HepG2 (cell line): ENCODE results near the gene ATP9A. TPM values are rescaled to one million over a fixed set of nuclear protein-coding genes. Genes with fewer than 3 reads are reported as not detected.

Experiments
- ATAC-seq: fragments of 200-7000 bp; cut with Tn5 transposase; 3 replicates; pipeline ENCODE4 v1.9.1; 2020; ENCODE audit warnings: mild to moderate bottlenecking, moderate library complexity
- BruUV-seq: library from RNA; stranded (reverse); fragments of 400-500 nt; replicated peaks from 2 replicates; lab custom pipeline; 2021; lab: Mats Ljungman, UMichigan
- CTCF ChIA-PET: fragments of 300-600 bp; formaldehyde crosslinking; extraction: SDS; loops from one replicate; lab custom pipeline; 2021; ENCODE audit warnings: low total read pairs, inconsistent platforms, low intra/inter-chr PET ratio; lab: Yijun Ruan, JAX
- POLR2A ChIA-PET: fragments of 350-600 bp; sonication (Branson Sonifier 250); formaldehyde crosslinking; loops from one replicate; lab custom pipeline; 2020; ENCODE audit warnings: antibody characterized with exemption, inconsistent platforms; lab: Yijun Ruan, JAX
- DNase-seq: peaks from one replicate; pipeline ENCODE4 v3.0.0-alpha.2; 2015; ENCODE audit warnings: low spot score
- FAIRE-seq: peaks from 3 replicates; lab custom pipeline; 2011; peaks lifted over from hg19 to GRCh38; lab: Jason Lieb, UNC
- H2AFZ ChIP-seq: one replicate; pipeline ENCODE4 v1.6.1; 2011; ENCODE audit warnings: low read length, inconsistent platforms
- H3K27ac ChIP-seq: fragments of 300-600 bp; 3 replicates; pipeline ENCODE4 v1.8.0; 2011; ENCODE audit warnings: mixed run types, mild to moderate bottlenecking, mixed read lengths, low read length, inconsistent platforms; ENCODE audit not compliant: insufficient read depth; ENCODE audit errors: extremely low read length
- H3K27me3 ChIP-seq, 2 experiments: fragments of 200-600 bp in 1 of 2; 2 replicates in 1 of 2; 3 replicates in 1 of 2; pipeline versions ENCODE4 v1.6.0 to v1.8.0; 2011; ENCODE audit warnings: low read length in 2 of 2, mild to moderate bottlenecking in 2 of 2, moderate library complexity in 2 of 2, inconsistent platforms in 1 of 2; ENCODE audit not compliant: insufficient read depth in 2 of 2, control insufficient read depth in 1 of 2
- H3K36me3 ChIP-seq, 2 experiments: fragments of 200-600 bp in 1 of 2; replicated peaks in 1 of 2; 2 replicates in 1 of 2; 3 replicates in 1 of 2; pipeline versions ENCODE4 v1.5.1 to v1.8.0; 2011; ENCODE audit warnings: low read length in 2 of 2, inconsistent platforms in 1 of 2; ENCODE audit not compliant: insufficient read depth in 2 of 2, control insufficient read depth in 1 of 2
- H3K4me1 ChIP-seq: 2 replicates; pipeline ENCODE4 v1.5.1; 2012; ENCODE audit warnings: low read length, inconsistent platforms; ENCODE audit not compliant: insufficient read depth
- H3K4me2 ChIP-seq: 2 replicates; pipeline ENCODE4 v1.6.0; 2011; ENCODE audit warnings: low read depth, low read length, inconsistent platforms
- H3K4me3 ChIP-seq, 3 experiments: fragments of 200-600 bp in 1 of 3; sonication (generic), shearing (Covaris generic) in 1 of 3; replicated peaks in 1 of 3; 2 replicates each; pipeline ENCODE4 v1.5.1; 2011 to 2016; ENCODE audit warnings: low read length in 3 of 3, inconsistent platforms in 2 of 3, low read depth in 2 of 3, mild to moderate bottlenecking in 2 of 3, control low read depth in 1 of 3, mixed read lengths in 1 of 3; ENCODE audit not compliant: insufficient read depth in 1 of 3
- H3K79me2 ChIP-seq: one replicate; pipeline ENCODE4 v1.6.1; 2011; ENCODE audit warnings: low read length, inconsistent platforms; ENCODE audit not compliant: insufficient read depth
- H3K9ac ChIP-seq: 2 replicates; pipeline ENCODE4 v1.6.0; 2011; ENCODE audit warnings: mild to moderate bottlenecking, low read depth, low read length, inconsistent platforms; ENCODE audit not compliant: insufficient read depth
- H3K9me3 ChIP-seq: 2 replicates; pipeline ENCODE4 v1.5.1; 2012; ENCODE audit warnings: mild to moderate bottlenecking, low read length
- H4K20me1 ChIP-seq: 2 replicates; pipeline ENCODE4 v1.6.0; 2011; ENCODE audit warnings: inconsistent platforms, mild to moderate bottlenecking, low read length, moderate library complexity; ENCODE audit not compliant: insufficient read depth
- FOXO1 ChIP-seq: sonication (generic); formaldehyde crosslinking; IDR thresholded peaks from 2 replicates; pipeline ENCODE4 v1.4.0; 2020; ENCODE audit warnings: missing genetic modification reagents
- MAF1 ChIP-seq: sonication (generic); formaldehyde crosslinking; IDR thresholded peaks from 2 replicates; pipeline ENCODE4 v1.5.0; 2020; ENCODE audit warnings: missing genetic modification reagents, borderline replicate concordance
- RXRB ChIP-seq: IDR thresholded peaks from 2 replicates; pipeline ENCODE4 v1.6.1; 2016; ENCODE audit warnings: borderline replicate concordance, missing genetic modification reagents, missing compliant biosample characterization
- SPEN ChIP-seq: sonication (generic); formaldehyde crosslinking; IDR thresholded peaks from 2 replicates; pipeline ENCODE4 v1.5.1; 2020; ENCODE audit warnings: low read depth, mild to moderate bottlenecking, missing genetic modification reagents
- SRSF1 ChIP-seq: fragments of 200-400 bp; formaldehyde crosslinking; optimal IDR thresholded peaks from 2 replicates; pipeline ENCODE3; 2017; ENCODE audit warnings: mild to moderate bottlenecking, low read depth, low read length, moderate library complexity
- ZMYM2 ChIP-seq: sonication (generic); formaldehyde crosslinking; IDR thresholded peaks from 2 replicates; pipeline ENCODE4 v1.8.0; 2022; ENCODE audit warnings: mild to moderate bottlenecking, missing genetic modification reagents
- ZNF512B ChIP-seq: sonication (generic); formaldehyde crosslinking; IDR thresholded peaks from 2 replicates; pipeline ENCODE4 v1.5.1; 2020; ENCODE audit warnings: missing genetic modification reagents, mild to moderate bottlenecking, borderline replicate concordance
- WGBS: methylation state at CpG from one replicate; pipeline ENCODE4 v1.1.6; 2017; ENCODE audit warnings: low lambda C conversion rate; 5-methylcytosine and 5-hydroxymethylcytosine counted together
- in situ Hi-C: cut with HindIII; loops from 2 replicates; pipeline ENCODE4 v1.10.0; 2017; ENCODE audit warnings: low pct_unique_long_range_greater_than_20kb; ENCODE audit not compliant: extremely low pct_ligation_motif_present
- intact Hi-C: fragments of 100-400 bp; cut with micrococcal nuclease; formaldehyde crosslinking; loops from one replicate; pipeline ENCODE4 v1.10.0; 2022; ENCODE audit not compliant: unreplicated experiment
- polyA plus RNA-seq, 8 experiments: library from polyadenylated mRNA; depleted of rRNA in 3 of 8; stranded (reverse) in 7 of 8; unstranded in 1 of 8; fragments of >200 nt; fragmentation: Illumina TruSeq in 4 of 8; extraction: Trizol in 4 of 8; gene quantifications; 2 replicates each; pipeline versions ENCODE4 v1.2.1 to v1.2.3, GENCODE V29; 2011 to 2016; ENCODE audit warnings: low read depth in 4 of 8, missing spikeins in 1 of 8, mixed read lengths in 1 of 8; ENCODE audit not compliant: insufficient read depth in 1 of 8
- total RNA-seq, 5 experiments: library from RNA; depleted of rRNA; stranded (reverse); fragments of >200 nt; fragmentation: Illumina TruSeq; extraction: Trizol; gene quantifications; 2 replicates each; pipeline ENCODE4 v1.2.3, GENCODE V29; 2016; ENCODE audit warnings: low read depth in 1 of 5

Gene ATP9A
- total and polyA plus RNA-seq, 2 of the 13 experiments (the other 11 are each of a cell fraction or from before 2014, with no cell fraction given): 11.8 to 18.5 TPM

GRCh38 chr20:51611625-51611890 is 156.6 kb downstream of the ATP9A start:
- CTCF ChIA-PET: no interaction called here
- DNase-seq (no peak), FAIRE-seq (peak; percentile 53), ATAC-seq (no peak)
- Histone ChIP-seq H3K9me3 (no peaks in the 10 kb centered on the region), H3K4me3 (no peak overlapping the region), H3K79me2 (no peaks in the 10 kb centered on the region), H3K9ac (no peak overlapping the region), H3K4me2 (no peak overlapping the region), H4K20me1 (no peaks in the 10 kb centered on the region), H3K27ac (no peak overlapping the region), H2AFZ (no peak overlapping the region), H3K27me3 (no peaks in the 10 kb centered on the region), H3K36me3 (peaks cover 17 to 29% of the 10 kb centered on the region in 2 experiments), H3K4me1 (no peaks in the 10 kb centered on the region)
- WGBS: 95% methylated on average over 2 of the region's 2 CpGs
- intact Hi-C loops (no loop called here), in situ Hi-C loops (no loop called here)
- no TSS peak for BruUV-seq
- TF ChIP-seq MAF1 (CRISPR knock-in tag) (no peak), ZMYM2 (CRISPR knock-in tag) (no peak), SPEN (no peak), ZNF512B (CRISPR knock-in tag) (no peak), SRSF1 (no peak), RXRB (CRISPR knock-in tag) (no peak), FOXO1 (CRISPR knock-in tag) (no peak)
- POLR2A ChIA-PET: no interaction called here
